ENCODE data around the gene HCRTR1.

Gene HCRTR1

GRCh38 chr1:31576201-31576669 lies 41.3 kb upstream of the HCRTR1 start, which contains the start of gene TINAGL1:
Gene TINAGL1 (plus strand): TSS chr1:31576515. CDS start chr1:31577149, 634 bp downstream.
- no peak within 1 kb of the TSS for H3K27ac ChIP-seq (ENCODE audit: extremely low read depth, low read depth, low read length)
- TF ChIP-seq BCL11B (tag by site-specific recombination; IDR thresholded peaks at IDR 0.05; ENCODE audit: low read depth) (no peak), SP2 (tag by site-specific recombination; IDR thresholded peaks at IDR 0.05) (peak; percentile 13; the same call in 1 of the 2 replicates), ZBTB44 (tag by site-specific recombination; IDR thresholded peaks at IDR 0.05) (no peak), ZNF214 (tag by site-specific recombination; IDR thresholded peaks at IDR 0.05; ENCODE audit: borderline replicate concordance) (no peak), KLF1 (tag by site-specific recombination; IDR thresholded peaks at IDR 0.05) (peak; percentile 77), ZNF791 (tag by site-specific recombination; IDR thresholded peaks at IDR 0.05) (no peak), EGR2 (tag by site-specific recombination; IDR thresholded peaks at IDR 0.05; ENCODE audit: low read depth) (0 out of 2 replicates have a peak, but pooled peaks have one; percentile 42), ZNF654 (tag by site-specific recombination; IDR thresholded peaks at IDR 0.05; ENCODE audit: low read depth) (no peak), ZNF560 (tag by site-specific recombination; IDR thresholded peaks at IDR 0.05; ENCODE audit: borderline replicate concordance) (no peak), ZNF19 (tag by site-specific recombination; IDR thresholded peaks at IDR 0.05; ENCODE audit: low read depth) (no peak), ZNF768 (tag by site-specific recombination; IDR thresholded peaks at IDR 0.05) (no peak), ZFHX2 (tag by site-specific recombination; conservative IDR thresholded peaks at IDR 0.05) (0 out of 2 replicates have a peak, but pooled peaks have one; percentile 21), ZNF148 (tag by site-specific recombination; IDR thresholded peaks at IDR 0.05; ENCODE audit: borderline replicate concordance) (no peak)
- H3K4me1 ChIP-seq (ENCODE audit: control insufficient read depth, insufficient read depth, low read length): no peaks in the 10 kb centered on the region
- ChIA-PET POLR2A (interaction anchor here (1.0 kb wide), 1 partner anchor 15 kb away, joined by 3 read pairs; no protein-coding TSS in a partner anchor), CTCF (interaction anchor here (0.6 kb wide), 1 partner anchor 346 kb away, joined by 3 read pairs; no protein-coding TSS in a partner anchor)
- H3K36me3 ChIP-seq (ENCODE audit: control insufficient read depth in 2 of 2, insufficient read depth in 1 of 2, low read length in 2 of 2): no peaks in the 10 kb centered on the region
- no peak within 1 kb of the TSS for H3K4me3 ChIP-seq (ENCODE audit: low read depth, low read length)
- H3K9me3 ChIP-seq (ENCODE audit: control insufficient read depth, insufficient read depth, low read depth, low read length): no peaks in the 10 kb centered on the region

- TF ChIP-seq ZNF600 (tag by site-specific recombination; IDR thresholded peaks at IDR 0.05) (peak; percentile 19; the same call in 1 of the 2 replicates), ZIC2 (tag by site-specific recombination; IDR thresholded peaks at IDR 0.05) (0 out of 2 replicates have a peak, but pooled peaks have one; percentile 31), ZNF658 (tag by site-specific recombination; IDR thresholded peaks at IDR 0.05) (no peak)
- Histone ChIP-seq H3K9me3 (ENCODE audit: control insufficient read depth, insufficient read depth, low read depth, low read length) (no peaks in the 10 kb centered on the region), H3K4me3 (ENCODE audit: low read depth, low read length) (no peak overlapping the region), H3K36me3 (ENCODE audit: control insufficient read depth in 2 of 2, insufficient read depth in 1 of 2, low read length in 2 of 2) (no peaks in the 10 kb centered on the region), H3K27ac (ENCODE audit: extremely low read depth, low read depth, low read length) (no peak overlapping the region), H3K4me1 (ENCODE audit: control insufficient read depth, insufficient read depth, low read length) (no peaks in the 10 kb centered on the region)
- POLR2A ChIA-PET: no interaction called here
- CTCF ChIA-PET: interaction anchor here (1.0 to 1.5 kb wide), 2 partner anchors 11 to 42 kb away, joined by 3 to 4 read pairs; no protein-coding TSS in a partner anchor
These were observed 40.6 kb upstream of the HCRTR1 start for GRCh38 chr1:31576743-31577455.

Measured in HEK293 (cell line).